K562 (cell line): Measurements from ENCODE around the gene PNPLA1. TPM values are rescaled to one million over a fixed set of nuclear protein-coding genes. Genes with fewer than 3 reads are reported as not detected.
A peak's percentile ranks its signal among the peaks of the same experiment; 100 is the strongest.

Source experiments
- ATAC-seq: fragments of 200-7000 bp; cut with Tn5 transposase; 3 replicates; pipeline ENCODE4 v1.9.1; 2020; ENCODE audit warnings: moderate library complexity
- BruUV-seq: library from RNA; stranded (reverse); fragments of 400-500 nt; replicated peaks from 2 replicates; lab custom pipeline; 2021; lab: Mats Ljungman, UMichigan
- CTCF ChIA-PET: fragments of 300-600 bp; formaldehyde crosslinking; extraction: SDS; loops from one replicate; lab custom pipeline; 2021; ENCODE audit warnings: low intra/inter-chr PET ratio; lab: Yijun Ruan, JAX
- POLR2A ChIA-PET: fragments of 300-600, 350-650 bp; sonication (Branson Sonifier 250); formaldehyde crosslinking; extraction: SDS; loops from one replicate; lab custom pipeline; 2021; ENCODE audit warnings: antibody characterized with exemption, inconsistent platforms; lab: Yijun Ruan, JAX
- DNase-seq, 4 experiments: peaks; one replicate each; pipeline versions ENCODE4 v3.0.0 to v3.0.0-alpha.2; 2011 to 2018; ENCODE audit warnings: low spot score in 3 of 4, mixed read lengths in 3 of 4; ENCODE audit errors: extremely low read depth in 1 of 4
- FAIRE-seq: peaks from 2 replicates; lab custom pipeline; 2011; peaks lifted over from hg19 to GRCh38; lab: Jason Lieb, UNC
- H2AFZ ChIP-seq: 2 replicates; pipeline ENCODE4 v1.6.0; 2011; ENCODE audit warnings: low read depth, low read length, control low read depth, inconsistent platforms
- H3K27ac ChIP-seq: fragments of 200-600 bp; 3 replicates; pipeline ENCODE4 v1.8.0; 2011; ENCODE audit warnings: low read depth, mild to moderate bottlenecking, control low read depth, inconsistent platforms, low read length, moderate library complexity, mixed read lengths; ENCODE audit errors: extremely low read depth
- H3K27me3 ChIP-seq, 2 experiments: fragments of 300-600 bp in 1 of 2; 2 replicates in 1 of 2; 3 replicates in 1 of 2; pipeline versions ENCODE4 v1.6.0 to v1.8.0; 2011; ENCODE audit warnings: inconsistent platforms in 2 of 2, low read length in 2 of 2, mild to moderate bottlenecking in 1 of 2, mixed read lengths in 1 of 2, moderate library complexity in 1 of 2; ENCODE audit not compliant: control insufficient read depth in 2 of 2, insufficient read depth in 2 of 2
- H3K36me3 ChIP-seq: fragments of 300-600 bp; 3 replicates; pipeline ENCODE4 v1.8.0; 2011; ENCODE audit warnings: mild to moderate bottlenecking, low read length, inconsistent platforms; ENCODE audit not compliant: control insufficient read depth, insufficient read depth
- H3K4me1 ChIP-seq, 2 experiments: fragments of 200-600 bp in 1 of 2; replicated peaks in 1 of 2; 2 replicates in 1 of 2; 3 replicates in 1 of 2; pipeline versions ENCODE4 v1.5.1 to v1.8.0; 2011; ENCODE audit warnings: inconsistent platforms in 2 of 2, low read length in 2 of 2, mild to moderate bottlenecking in 1 of 2, mixed read lengths in 1 of 2, moderate library complexity in 1 of 2; ENCODE audit not compliant: control insufficient read depth in 2 of 2, insufficient read depth in 2 of 2
- H3K4me2 ChIP-seq: 2 replicates; pipeline ENCODE4 v1.6.1; 2011; ENCODE audit warnings: low read length, control low read depth, inconsistent platforms, mixed read lengths; ENCODE audit not compliant: insufficient read depth
- H3K4me3 ChIP-seq: fragments of 200-600 bp; sonication (generic), shearing (Covaris generic); 2 replicates; pipeline ENCODE4 v1.5.1; 2016; ENCODE audit warnings: control low read depth, inconsistent platforms
- H3K79me2 ChIP-seq: fragments of 200-600 bp; 3 replicates; pipeline ENCODE4 v1.8.0; 2011; ENCODE audit warnings: low read length, inconsistent platforms; ENCODE audit not compliant: control insufficient read depth, insufficient read depth
- H3K9ac ChIP-seq, 2 experiments: 2 replicates each; pipeline versions ENCODE4 v1.6.0 to v1.6.1; 2011; ENCODE audit warnings: low read depth in 2 of 2, low read length in 2 of 2, control low read depth in 1 of 2, inconsistent platforms in 1 of 2, mild to moderate bottlenecking in 1 of 2, mixed read lengths in 1 of 2; ENCODE audit not compliant: insufficient read depth in 1 of 2
- H3K9me1 ChIP-seq: one replicate; pipeline ENCODE4 v1.6.0; 2011; ENCODE audit warnings: inconsistent platforms, mild to moderate bottlenecking, low read length, moderate library complexity; ENCODE audit not compliant: control insufficient read depth, insufficient read depth
- H3K9me3 ChIP-seq: replicated peaks from 2 replicates; pipeline ENCODE4 v1.5.1; 2011; ENCODE audit warnings: low read depth, low read length, inconsistent platforms; ENCODE audit not compliant: control insufficient read depth, insufficient read depth
- H4K20me1 ChIP-seq: replicated peaks from 2 replicates; pipeline ENCODE4 v1.6.1; 2011; ENCODE audit warnings: low read length, inconsistent platforms, mixed read lengths; ENCODE audit not compliant: control insufficient read depth, insufficient read depth
- ARNT ChIP-seq, 2 experiments: fragments of 450-650 bp; IDR thresholded peaks; 2 replicates each; pipeline ENCODE4 v1.6.1; 2016; ENCODE audit warnings: mild to moderate bottlenecking in 1 of 2
- CEBPG ChIP-seq, 3 experiments: fragments of 200-800 bp in 1 of 3; sonication (Bioruptor generic) in 1 of 3; sonication (generic) in 1 of 3; formaldehyde crosslinking in 1 of 3; IDR thresholded peaks in 2 of 3; conservative IDR thresholded peaks in 1 of 3; 2 replicates each; pipeline versions ENCODE4 v1.6.1 to v1.8.0; 2016 to 2022; ENCODE audit warnings: missing compliant biosample characterization in 2 of 3, missing genetic modification characterization in 2 of 3, mild to moderate bottlenecking in 1 of 3, missing genetic modification reagents in 1 of 3
- DMBX1 ChIP-seq: fragments of 250-450 bp; sonication (Bioruptor Pico); IDR thresholded peaks from 2 replicates; pipeline ENCODE4 v1.8.0; 2022; ENCODE audit warnings: inconsistent platforms, mild to moderate bottlenecking, moderate library complexity, borderline replicate concordance
- EP400 ChIP-seq: fragments of 450-650 bp; IDR thresholded peaks from 2 replicates; pipeline ENCODE4 v1.6.1; 2017; ENCODE audit warnings: antibody characterized with exemption, mild to moderate bottlenecking, moderate library complexity
- HCFC1 ChIP-seq: IDR thresholded peaks from 2 replicates; pipeline ENCODE4 v1.6.1; 2012; ENCODE audit warnings: low read depth, low read length, improper control_type of control experiment
- JUN ChIP-seq, 2 experiments: sonication (generic) in 1 of 2; formaldehyde crosslinking in 1 of 2; IDR thresholded peaks; 2 replicates each; pipeline versions ENCODE4 v1.6.1 to v1.8.0; 2012 to 2022; ENCODE audit warnings: borderline replicate concordance in 2 of 2, mild to moderate bottlenecking in 2 of 2, improper control_type of control experiment in 1 of 2, low read depth in 1 of 2, low read length in 1 of 2, missing genetic modification reagents in 1 of 2
- KLF1 ChIP-seq: fragments of 450-650 bp; IDR thresholded peaks from 2 replicates; pipeline ENCODE4 v1.6.1; 2016; ENCODE audit warnings: missing genetic modification characterization, missing compliant biosample characterization
- MTF1 ChIP-seq: fragments of 250-450 bp; sonication (Bioruptor Pico); IDR thresholded peaks from 2 replicates; pipeline ENCODE4 v1.9.0; 2021; ENCODE audit warnings: moderate library complexity, mild to moderate bottlenecking, inconsistent platforms, borderline replicate concordance
- MYC ChIP-seq, 2 experiments: fragments of 250-450 bp in 1 of 2; sonication (Bioruptor Pico) in 1 of 2; IDR thresholded peaks; 2 replicates each; pipeline versions ENCODE4 v1.5.1 to v1.6.1; 2012 to 2021; ENCODE audit warnings: low read depth in 2 of 2, borderline replicate concordance in 1 of 2, improper control_type of control experiment in 1 of 2, low read length in 1 of 2, mild to moderate bottlenecking in 1 of 2, moderate library complexity in 1 of 2
- NR2F6 ChIP-seq: fragments of 450-650 bp; formaldehyde crosslinking; IDR thresholded peaks from 2 replicates; pipeline ENCODE4 v1.4.0; 2020; ENCODE audit warnings: mild to moderate bottlenecking
- RBM25 ChIP-seq: fragments of 200-400 bp; formaldehyde crosslinking; IDR thresholded peaks from 2 replicates; pipeline ENCODE4 v1.6.1; 2018; ENCODE audit warnings: low read length, low read depth, moderate library complexity; ENCODE audit not compliant: severe bottlenecking
- RFX7 ChIP-seq: fragments of 250-450 bp; sonication (Bioruptor Pico); IDR thresholded peaks from 2 replicates; pipeline ENCODE4 v1.5.1; 2021; ENCODE audit warnings: mild to moderate bottlenecking
- TRIM24 ChIP-seq, 2 experiments: fragments of 450-650 bp; IDR thresholded peaks; 2 replicates each; pipeline ENCODE4 v1.6.1; 2016
- TSHZ1 ChIP-seq: fragments of 250-450 bp; sonication (Bioruptor Pico); IDR thresholded peaks from 2 replicates; pipeline ENCODE4 v1.4.0; 2020; ENCODE audit warnings: mild to moderate bottlenecking, moderate library complexity
- ZNF316 ChIP-seq: fragments of 450-650 bp; IDR thresholded peaks from 2 replicates; pipeline ENCODE4 v1.6.1; 2016
- ZNF696 ChIP-seq: fragments of 250-450 bp; sonication (Bioruptor Pico); conservative IDR thresholded peaks from 2 replicates; pipeline ENCODE4 v1.4.0; 2020; ENCODE audit warnings: mild to moderate bottlenecking, moderate library complexity
- WGBS: fragments of 100-300 bp; shearing (Covaris generic); methylation state at CpG from one replicate; pipeline ENCODE4 v1.1.6; 2016; ENCODE audit warnings: low coverage, mixed read lengths; ENCODE audit not compliant: insufficient coverage; ENCODE audit errors: missing lambda C conversion rate; 5-methylcytosine and 5-hydroxymethylcytosine counted together
- in situ Hi-C: fragments of 300-500 bp; cut with MboI; formaldehyde crosslinking; loops from 4 replicates; pipeline ENCODE4 v1.15.0; 2018; ENCODE audit warnings: inconsistent platforms, mixed read lengths
- intact Hi-C: fragments of 100-400 bp; cut with micrococcal nuclease; formaldehyde crosslinking; loops from 2 replicates; pipeline ENCODE4 v1.14.2; 2022
- polyA plus RNA-seq, 8 experiments: library from polyadenylated mRNA; depleted of rRNA in 4 of 8; stranded (reverse) in 5 of 8; unstranded in 3 of 8; fragments of >200 nt; fragmentation: Nextera tagmentation in 2 of 8; fragmentation: Illumina TruSeq in 1 of 8; extraction: Ambion mirVana in 2 of 8; extraction: Trizol in 1 of 8; gene quantifications; 2 replicates each; pipeline versions ENCODE4 v1.2.1 to v1.2.3, GENCODE V29; 2011 to 2014; ENCODE audit warnings: inconsistent platforms in 1 of 8, missing spikeins in 1 of 8
- total RNA-seq, 7 experiments: library from RNA; depleted of rRNA in 6 of 7; stranded (reverse); fragments of >200 nt in 6 of 7; fragmentation: Illumina TruSeq in 2 of 7; extraction: Trizol in 2 of 7; gene quantifications; 2 replicates each; pipeline versions ENCODE4 v1.2.1 to v1.2.3, GENCODE V29; 2011 to 2021; ENCODE audit warnings: low replicate concordance in 1 of 7
- TF ChIP-seq, protein P1 (sequence below): sonication (generic); formaldehyde crosslinking; IDR thresholded peaks from 2 replicates; pipeline ENCODE4 v1.8.0; 2022; ENCODE audit warnings: mild to moderate bottlenecking, low read depth, missing genetic modification reagents

The PNPLA1 gene
- total and polyA plus RNA-seq, 9 of the 15 experiments (the other 6 are each of a cell fraction or from before 2014, with no cell fraction given), result 0.04 to 0.27 (median 0.13) TPM; not detected in 2

- Histone ChIP-seq H3K27me3 (peaks cover 20 to 50% of the 10 kb centered on the region in 2 experiments), H3K27ac (no peak overlapping the region)
- no peak for FAIRE-seq
- TF ChIP-seq RFX7 (CRISPR knock-in tag) (no peak), RBM25 (peak; percentile 60), MTF1 (CRISPR knock-in tag) (no peak), NR2F6 (no peak), CEBPG (CRISPR knock-in tag; IDR thresholded peaks at IDR 0.05) (no peak), CEBPG (tag; conservative IDR thresholded peaks at IDR 0.05 in 1 of 2, IDR thresholded peaks at IDR 0.05 in 1 of 2) (peak in 1 of 2 experiments; percentile 82; a peak in 2 of 4 replicates), EP400 (peak; percentile 24; the same call in 1 of the 2 replicates), JUN (IDR thresholded peaks at IDR 0.05; ENCODE audit: borderline replicate concordance, low read depth, low read length) (no peak), JUN (CRISPR knock-in tag; IDR thresholded peaks at IDR 0.05; ENCODE audit: borderline replicate concordance) (no peak), TRIM24 (IDR thresholded peaks at IDR 0.05) (peak; percentile 46 to 63; a peak in 2 of 4 replicates), ZNF316 (0 out of 2 replicates have a peak, but pooled peaks have one; percentile 12), KLF1 (no peak), HCFC1 (no peak), ZNF696 (no peak), DMBX1 (no peak), MYC (IDR thresholded peaks at IDR 0.05; ENCODE audit: low read depth, low read length) (peak; percentile 77), MYC (CRISPR knock-in tag; IDR thresholded peaks at IDR 0.05; ENCODE audit: borderline replicate concordance, low read depth) (no peak), TSHZ1 (CRISPR knock-in tag) (no peak), ARNT (IDR thresholded peaks at IDR 0.05) (no peak)
- TF ChIP-seq, protein P1, sequence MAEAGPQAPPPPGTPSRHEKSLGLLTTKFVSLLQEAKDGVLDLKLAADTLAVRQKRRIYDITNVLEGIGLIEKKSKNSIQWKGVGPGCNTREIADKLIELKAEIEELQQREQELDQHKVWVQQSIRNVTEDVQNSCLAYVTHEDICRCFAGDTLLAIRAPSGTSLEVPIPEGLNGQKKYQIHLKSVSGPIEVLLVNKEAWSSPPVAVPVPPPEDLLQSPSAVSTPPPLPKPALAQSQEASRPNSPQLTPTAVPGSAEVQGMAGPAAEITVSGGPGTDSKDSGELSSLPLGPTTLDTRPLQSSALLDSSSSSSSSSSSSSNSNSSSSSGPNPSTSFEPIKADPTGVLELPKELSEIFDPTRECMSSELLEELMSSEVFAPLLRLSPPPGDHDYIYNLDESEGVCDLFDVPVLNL, result no peak
Measured at GRCh38 chr6:36296240-36296639, 26.4 kb downstream of the PNPLA1 start.

More at GRCh38 chr6:36296240-36296639, 26.4 kb downstream of the PNPLA1 start:
- Histone ChIP-seq H3K4me3 (no peak overlapping the region), H4K20me1 (0 out of 2 replicates have a peak, but pooled peaks cover 3% of the 10 kb centered on the region), H3K79me2 (no peaks in the 10 kb centered on the region), H3K9me3 (no peaks in the 10 kb centered on the region), H3K4me2 (no peak overlapping the region), H3K9ac (no peak overlapping the region), H3K9me1 (no peaks in the 10 kb centered on the region), H3K4me1 (peaks cover 8 to 10% of the 10 kb centered on the region in 2 experiments), H3K36me3 (no peaks in the 10 kb centered on the region), H2AFZ (no peak overlapping the region)
- ATAC-seq (no peak), DNase-seq (no peak)
- POLR2A ChIA-PET, result interaction anchor here (0.7 to 1.2 kb wide), 6 partner anchors 9 to 268 kb away, joined by 3 to 5 read pairs (median 3); no protein-coding TSS in a partner anchor
- CTCF ChIA-PET, result no interaction called here
- no TSS peak for BruUV-seq
- intact Hi-C loops (no loop called here), in situ Hi-C loops (no loop called here)
- 4% methylated on average over 1 of the region's 1 CpG for WGBS
